ENCODE results near the gene LACRT. TPM values are rescaled to one million over a fixed set of nuclear protein-coding genes. Genes with fewer than 3 reads are reported as not detected.

LACRT gene
- total and polyA plus RNA-seq, 2 donors (not counting 1 experiment from before 2014, with no cell fraction given), result not detected

DNA sequence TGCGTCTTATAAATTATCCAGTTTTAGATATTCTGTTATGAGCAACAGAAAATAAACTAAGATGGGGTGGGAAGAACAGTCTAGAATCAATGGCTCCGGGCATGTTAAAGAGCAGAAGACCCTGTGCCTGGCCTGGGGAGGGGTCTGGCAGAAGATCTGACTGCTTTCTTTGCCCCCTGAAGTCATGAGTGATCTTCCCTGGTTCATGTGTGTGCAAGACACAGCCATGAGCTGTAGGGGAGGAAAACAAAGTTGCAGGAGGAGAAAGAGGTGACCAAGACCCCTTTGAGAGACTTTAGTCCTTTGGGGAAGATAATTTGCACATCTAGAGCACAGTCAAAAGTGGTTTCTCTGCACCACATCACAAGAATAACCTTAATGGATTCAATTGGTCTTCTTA is 4.8 kb downstream of the LACRT start:
- Histone ChIP-seq H3K4me2 (replicated peaks; ENCODE audit: low read depth, low read length, poor library complexity, severe bottlenecking) (no peak overlapping the region), H3K27me3 (replicated peaks in 1 of 4; ENCODE audit: control extremely low read depth in 1 of 4, control insufficient read depth in 3 of 4, insufficient read depth in 4 of 4, low read length in 3 of 4) (peaks cover 0 to 37% (median 8%) of the 10 kb centered on the region in 4 experiments), H3K4me1 (ENCODE audit: control insufficient read depth in 2 of 2, insufficient read depth in 2 of 2, low read length in 2 of 2) (no peaks in the 10 kb centered on the region), H2AFZ (ENCODE audit: insufficient read depth, low read depth, low read length, poor library complexity, severe bottlenecking) (no peak overlapping the region), H4K20me1 (ENCODE audit: control insufficient read depth, insufficient read depth, low read length, poor library complexity, severe bottlenecking) (no peaks in the 10 kb centered on the region), H3K9me3 (ENCODE audit: control extremely low read depth in 1 of 3, control insufficient read depth in 2 of 3, insufficient read depth in 1 of 3, low read length in 2 of 3) (peaks cover 2 to 15% (median 14%) of the 10 kb centered on the region in 3 donors), H3K9ac (ENCODE audit: low read length) (no peak overlapping the region), H3K79me2 (ENCODE audit: control insufficient read depth, insufficient read depth, low read length) (no peaks in the 10 kb centered on the region), H3K4me3 (ENCODE audit: control extremely low read depth in 1 of 5, extremely low read depth in 1 of 5, insufficient read depth in 1 of 5, low read depth in 2 of 5, low read length in 4 of 5) (no peak overlapping the region), H3K36me3 (replicated peaks in 1 of 2; ENCODE audit: control extremely low read depth in 1 of 2, control insufficient read depth in 1 of 2, extremely low read depth in 1 of 2, insufficient read depth in 2 of 2, low read length in 1 of 2) (no peaks in the 10 kb centered on the region), H3K27ac (ENCODE audit: low read length in 2 of 2) (no peak overlapping the region)
- H3K9me3 Mint-ChIP-seq (ENCODE audit: insufficient read depth), result no peaks in the 10 kb centered on the region
- TF ChIP-seq EZH2 (IDR thresholded peaks at IDR 0.05; ENCODE audit: borderline replicate concordance, insufficient read depth, low read depth, low read length, poor library complexity, severe bottlenecking), result no peak
- TF ChIP-seq, protein P1, sequence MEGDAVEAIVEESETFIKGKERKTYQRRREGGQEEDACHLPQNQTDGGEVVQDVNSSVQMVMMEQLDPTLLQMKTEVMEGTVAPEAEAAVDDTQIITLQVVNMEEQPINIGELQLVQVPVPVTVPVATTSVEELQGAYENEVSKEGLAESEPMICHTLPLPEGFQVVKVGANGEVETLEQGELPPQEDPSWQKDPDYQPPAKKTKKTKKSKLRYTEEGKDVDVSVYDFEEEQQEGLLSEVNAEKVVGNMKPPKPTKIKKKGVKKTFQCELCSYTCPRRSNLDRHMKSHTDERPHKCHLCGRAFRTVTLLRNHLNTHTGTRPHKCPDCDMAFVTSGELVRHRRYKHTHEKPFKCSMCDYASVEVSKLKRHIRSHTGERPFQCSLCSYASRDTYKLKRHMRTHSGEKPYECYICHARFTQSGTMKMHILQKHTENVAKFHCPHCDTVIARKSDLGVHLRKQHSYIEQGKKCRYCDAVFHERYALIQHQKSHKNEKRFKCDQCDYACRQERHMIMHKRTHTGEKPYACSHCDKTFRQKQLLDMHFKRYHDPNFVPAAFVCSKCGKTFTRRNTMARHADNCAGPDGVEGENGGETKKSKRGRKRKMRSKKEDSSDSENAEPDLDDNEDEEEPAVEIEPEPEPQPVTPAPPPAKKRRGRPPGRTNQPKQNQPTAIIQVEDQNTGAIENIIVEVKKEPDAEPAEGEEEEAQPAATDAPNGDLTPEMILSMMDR (IDR thresholded peaks at IDR 0.05), result no peak
- H3K27me3 Mint-ChIP-seq, result peaks cover 56% of the 10 kb centered on the region
- WGBS (ENCODE audit: insufficient coverage), result 90% methylated on average over 1 of the region's 2 CpGs
- no peak overlapping the region for H3K4me3 Mint-ChIP-seq
- intact Hi-C loops (cut with micrococcal nuclease), result no loop called here
- ATAC-seq (ENCODE audit: low read depth) (no peak), DNase-seq (no peak)
- no peaks in the 10 kb centered on the region for H3K4me1 Mint-ChIP-seq
- H3K27ac Mint-ChIP-seq, result no peak overlapping the region
- POLR2A ChIA-PET, result no interaction called here
- CTCF ChIA-PET, result no interaction called here

DNA sequence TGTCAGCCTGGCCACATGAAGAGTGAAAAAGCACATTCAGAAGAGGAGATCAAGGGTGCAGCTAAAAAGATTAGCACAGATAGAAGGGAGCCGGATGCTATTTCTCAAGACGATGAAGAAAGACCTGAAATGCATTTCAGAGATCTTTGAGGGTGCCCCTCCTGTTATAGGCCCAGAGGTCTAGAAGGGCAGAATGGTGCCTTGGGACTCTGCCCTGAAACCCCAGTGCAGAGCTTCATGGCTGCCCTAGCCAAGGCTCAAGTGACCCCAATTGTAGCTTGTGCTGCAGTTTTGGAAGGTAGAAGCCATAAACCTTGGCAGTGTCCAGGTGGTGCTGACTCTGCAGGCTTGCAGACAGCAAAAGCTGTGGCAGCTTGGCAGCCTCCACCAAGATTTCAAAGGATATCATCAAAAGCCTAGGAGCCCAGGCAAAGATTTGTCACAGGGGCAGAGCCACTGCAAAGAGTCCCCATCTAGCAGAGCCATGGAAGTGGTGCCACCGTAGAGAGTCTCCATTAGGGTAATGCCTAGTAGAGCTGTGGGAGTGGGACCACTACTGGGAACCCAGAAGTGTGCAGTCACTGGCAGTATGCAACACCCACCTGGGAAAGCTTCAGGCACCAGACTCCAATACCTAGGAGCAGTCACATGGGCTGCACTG is 6.4 kb downstream of the LACRT start:
- H3K79me2 ChIP-seq (ENCODE audit: control insufficient read depth, insufficient read depth, low read length), result no peaks in the 10 kb centered on the region
- no peaks in the 10 kb centered on the region for H4K20me1 ChIP-seq (ENCODE audit: control insufficient read depth, insufficient read depth, low read length, poor library complexity, severe bottlenecking)
- Mint-ChIP-seq H3K4me3 (no peak overlapping the region), H3K4me1 (no peaks in the 10 kb centered on the region), H3K27ac (no peak overlapping the region), H3K27me3 (peaks cover 59% of the 10 kb centered on the region), H3K9me3 (ENCODE audit: insufficient read depth) (no peaks in the 10 kb centered on the region)
- no peak overlapping the region for H3K4me2 ChIP-seq (replicated peaks; ENCODE audit: low read depth, low read length, poor library complexity, severe bottlenecking)
- ChIA-PET CTCF (no interaction called here), POLR2A (no interaction called here)
- WGBS (ENCODE audit: insufficient coverage), result 100% methylated on average over 3 of the region's 3 CpGs
- no peaks in the 10 kb centered on the region for H3K36me3 ChIP-seq (replicated peaks in 1 of 2; ENCODE audit: control extremely low read depth in 1 of 2, control insufficient read depth in 1 of 2, extremely low read depth in 1 of 2, insufficient read depth in 2 of 2, low read length in 1 of 2)
- H3K27ac ChIP-seq (ENCODE audit: low read length in 2 of 2), result no peak overlapping the region
- H3K9me3 ChIP-seq (ENCODE audit: control extremely low read depth in 1 of 3, control insufficient read depth in 2 of 3, insufficient read depth in 1 of 3, low read length in 2 of 3), result peaks cover 2 to 15% (median 14%) of the 10 kb centered on the region in 3 donors
- intact Hi-C loops (cut with micrococcal nuclease), result no loop called here
- peaks cover 0 to 37% (median 13%) of the 10 kb centered on the region in 4 experiments for H3K27me3 ChIP-seq (replicated peaks in 1 of 4; ENCODE audit: control extremely low read depth in 1 of 4, control insufficient read depth in 3 of 4, insufficient read depth in 4 of 4, low read length in 3 of 4)
- H2AFZ ChIP-seq (ENCODE audit: insufficient read depth, low read depth, low read length, poor library complexity, severe bottlenecking), result no peak overlapping the region
- no peak overlapping the region for H3K4me3 ChIP-seq (ENCODE audit: control extremely low read depth in 1 of 5, extremely low read depth in 1 of 5, insufficient read depth in 1 of 5, low read depth in 2 of 5, low read length in 4 of 5)
- H3K9ac ChIP-seq (ENCODE audit: low read length), result no peak overlapping the region
- no peak for DNase-seq
- H3K4me1 ChIP-seq (ENCODE audit: control insufficient read depth in 2 of 2, insufficient read depth in 2 of 2, low read length in 2 of 2), result no peaks in the 10 kb centered on the region
- TF ChIP-seq, protein P1 (IDR thresholded peaks at IDR 0.05), result no peak
- no peak for TF ChIP-seq EZH2 (IDR thresholded peaks at IDR 0.05; ENCODE audit: borderline replicate concordance, insufficient read depth, low read depth, low read length, poor library complexity, severe bottlenecking)
- no peak for ATAC-seq (ENCODE audit: low read depth)
